Ishikawa (cell line): ENCODE data around the gene CTNND2.

ENCODE experiments used
- CEBPB ChIP-seq: IDR thresholded peaks from 2 replicates; pipeline ENCODE4 v1.6.1; 2012
- CREB1 ChIP-seq: IDR thresholded peaks from 2 replicates; pipeline ENCODE4 v1.6.1; 2012; ENCODE audit warnings: low read depth
- EGR1 ChIP-seq: IDR thresholded peaks from 2 replicates; pipeline ENCODE4 v1.6.1; 2012
- EP300 ChIP-seq: IDR thresholded peaks from 2 replicates; pipeline ENCODE4 v1.6.1; 2012; ENCODE audit warnings: borderline replicate concordance
- FOXM1 ChIP-seq: IDR thresholded peaks from 2 replicates; pipeline ENCODE4 v1.6.1; 2012; ENCODE audit warnings: low read depth, borderline replicate concordance
- RAD21 ChIP-seq: IDR thresholded peaks from 2 replicates; pipeline ENCODE4 v1.6.1; 2012; ENCODE audit warnings: low read depth
- TAF1 ChIP-seq: IDR thresholded peaks from 2 replicates; pipeline ENCODE4 v1.6.1; 2012; ENCODE audit warnings: low read depth, mild to moderate bottlenecking
- TCF12 ChIP-seq: IDR thresholded peaks from 2 replicates; pipeline ENCODE4 v1.6.1; 2012; ENCODE audit warnings: low read depth
- TEAD4 ChIP-seq: IDR thresholded peaks from 2 replicates; pipeline ENCODE4 v1.6.1; 2012
- YY1 ChIP-seq: IDR thresholded peaks from 2 replicates; pipeline ENCODE4 v1.6.1; 2012; ENCODE audit warnings: low read depth
- ZBTB7A ChIP-seq: IDR thresholded peaks from 2 replicates; pipeline ENCODE4 v1.6.1; 2012; ENCODE audit warnings: low read depth
- TF ChIP-seq, protein P1 (sequence below): IDR thresholded peaks from 2 replicates; pipeline ENCODE4 v1.6.1; 2012; ENCODE audit warnings: low read depth, mild to moderate bottlenecking
- TF ChIP-seq, protein P2 (sequence below): IDR thresholded peaks from 2 replicates; pipeline ENCODE4 v1.6.1; 2012
- TF ChIP-seq, protein P3 (sequence below): IDR thresholded peaks from 2 replicates; pipeline ENCODE4 v1.6.1; 2012

DNA sequence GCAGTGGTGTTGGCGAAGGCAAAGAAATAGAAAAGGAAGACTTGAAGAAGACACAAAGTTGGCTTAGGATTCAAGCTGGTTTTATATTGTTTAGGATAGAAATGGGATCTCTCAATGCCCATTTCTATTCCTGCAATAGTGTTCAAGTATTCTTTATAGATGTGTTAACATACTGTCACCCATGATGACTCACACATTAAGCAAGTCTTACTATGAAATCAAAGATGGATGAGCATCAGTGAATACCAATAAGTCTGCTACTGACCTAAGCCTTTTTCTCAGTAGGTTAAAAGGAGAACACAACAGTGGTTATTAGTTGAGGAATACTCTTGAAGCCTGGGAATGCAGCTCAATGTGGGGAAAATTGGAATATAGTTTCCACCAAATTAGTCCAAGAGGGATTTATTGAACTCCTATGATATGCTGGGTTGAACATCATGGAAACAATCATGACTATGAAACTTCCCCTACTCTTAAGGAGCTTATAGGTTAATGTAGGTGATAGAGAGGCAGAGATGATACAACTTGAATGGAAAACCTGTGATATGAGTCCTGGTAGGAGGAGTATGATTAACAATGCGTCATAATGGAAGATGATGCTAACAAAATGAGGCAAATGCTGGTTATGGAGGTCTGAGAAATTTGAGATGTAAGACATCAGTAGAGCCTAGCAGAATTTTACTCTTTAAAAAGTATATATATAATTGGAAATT, 726.1 kb downstream of the CTNND2 start:
- TF ChIP-seq TAF1 (no peak), EP300 (no peak), TCF12 (no peak), CEBPB (no peak), CREB1 (no peak), RAD21 (no peak), YY1 (no peak), TEAD4 (no peak), ZBTB7A (no peak), FOXM1 (no peak), EGR1 (no peak)
- TF ChIP-seq, protein P1, sequence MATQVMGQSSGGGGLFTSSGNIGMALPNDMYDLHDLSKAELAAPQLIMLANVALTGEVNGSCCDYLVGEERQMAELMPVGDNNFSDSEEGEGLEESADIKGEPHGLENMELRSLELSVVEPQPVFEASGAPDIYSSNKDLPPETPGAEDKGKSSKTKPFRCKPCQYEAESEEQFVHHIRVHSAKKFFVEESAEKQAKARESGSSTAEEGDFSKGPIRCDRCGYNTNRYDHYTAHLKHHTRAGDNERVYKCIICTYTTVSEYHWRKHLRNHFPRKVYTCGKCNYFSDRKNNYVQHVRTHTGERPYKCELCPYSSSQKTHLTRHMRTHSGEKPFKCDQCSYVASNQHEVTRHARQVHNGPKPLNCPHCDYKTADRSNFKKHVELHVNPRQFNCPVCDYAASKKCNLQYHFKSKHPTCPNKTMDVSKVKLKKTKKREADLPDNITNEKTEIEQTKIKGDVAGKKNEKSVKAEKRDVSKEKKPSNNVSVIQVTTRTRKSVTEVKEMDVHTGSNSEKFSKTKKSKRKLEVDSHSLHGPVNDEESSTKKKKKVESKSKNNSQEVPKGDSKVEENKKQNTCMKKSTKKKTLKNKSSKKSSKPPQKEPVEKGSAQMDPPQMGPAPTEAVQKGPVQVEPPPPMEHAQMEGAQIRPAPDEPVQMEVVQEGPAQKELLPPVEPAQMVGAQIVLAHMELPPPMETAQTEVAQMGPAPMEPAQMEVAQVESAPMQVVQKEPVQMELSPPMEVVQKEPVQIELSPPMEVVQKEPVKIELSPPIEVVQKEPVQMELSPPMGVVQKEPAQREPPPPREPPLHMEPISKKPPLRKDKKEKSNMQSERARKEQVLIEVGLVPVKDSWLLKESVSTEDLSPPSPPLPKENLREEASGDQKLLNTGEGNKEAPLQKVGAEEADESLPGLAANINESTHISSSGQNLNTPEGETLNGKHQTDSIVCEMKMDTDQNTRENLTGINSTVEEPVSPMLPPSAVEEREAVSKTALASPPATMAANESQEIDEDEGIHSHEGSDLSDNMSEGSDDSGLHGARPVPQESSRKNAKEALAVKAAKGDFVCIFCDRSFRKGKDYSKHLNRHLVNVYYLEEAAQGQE = no peak
- TF ChIP-seq, protein P2, sequence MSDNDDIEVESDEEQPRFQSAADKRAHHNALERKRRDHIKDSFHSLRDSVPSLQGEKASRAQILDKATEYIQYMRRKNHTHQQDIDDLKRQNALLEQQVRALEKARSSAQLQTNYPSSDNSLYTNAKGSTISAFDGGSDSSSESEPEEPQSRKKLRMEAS = no peak
- TF ChIP-seq, protein P3, sequence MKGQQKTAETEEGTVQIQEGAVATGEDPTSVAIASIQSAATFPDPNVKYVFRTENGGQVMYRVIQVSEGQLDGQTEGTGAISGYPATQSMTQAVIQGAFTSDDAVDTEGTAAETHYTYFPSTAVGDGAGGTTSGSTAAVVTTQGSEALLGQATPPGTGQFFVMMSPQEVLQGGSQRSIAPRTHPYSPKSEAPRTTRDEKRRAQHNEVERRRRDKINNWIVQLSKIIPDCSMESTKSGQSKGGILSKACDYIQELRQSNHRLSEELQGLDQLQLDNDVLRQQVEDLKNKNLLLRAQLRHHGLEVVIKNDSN = no peak
